ENCODE results near the gene PALB2.

- no peak for TF ChIP-seq CTCF (IDR thresholded peaks at IDR 0.05)
- TF ChIP-seq POLR2A (IDR thresholded peaks at IDR 0.05) = no peak
These were observed 53.4 kb downstream of the PALB2 start for GRCh38 chr16:23587726-23588125.
